Panc1 (cell line): ENCODE data around the gene ALDH1A1. TPM values are rescaled to one million over a fixed set of nuclear protein-coding genes. Genes with fewer than 3 reads are reported as not detected.

Source experiments
- ATAC-seq: fragments of 200-7000 bp; cut with Tn5 transposase; 2 replicates; pipeline ENCODE4 v1.9.1; 2020; ENCODE audit warnings: mild to moderate bottlenecking, moderate library complexity
- BruUV-seq: library from RNA; stranded (reverse); fragments of 400-500 nt; replicated peaks from 2 replicates; lab custom pipeline; 2021; lab: Mats Ljungman, UMichigan
- CTCF ChIA-PET: fragments of 300-600 bp; sonication (Branson Sonifier 250); formaldehyde crosslinking; loops from one replicate; lab custom pipeline; 2022; ENCODE audit warnings: antibody characterized with exemption; lab: Charles Lee
- POLR2A ChIA-PET: fragments of 300-600 bp; sonication (Branson Sonifier 250); formaldehyde crosslinking; loops from one replicate; lab custom pipeline; 2022; ENCODE audit warnings: antibody characterized with exemption; lab: Charles Lee
- DNase-seq: peaks from one replicate; pipeline ENCODE4 v3.0.0-alpha.2; 2010; ENCODE audit warnings: low read depth, low spot score
- H3K27ac ChIP-seq: 2 replicates; pipeline ENCODE4 v1.5.1; 2011; ENCODE audit warnings: mild to moderate bottlenecking, low read length, inconsistent platforms
- H3K27me3 ChIP-seq: fragments of 200-500 bp; sonication (Bioruptor generic); 2 replicates; pipeline ENCODE4 v1.6.0; 2014; ENCODE audit warnings: low read length, inconsistent platforms; ENCODE audit not compliant: control insufficient read depth, insufficient read depth
- H3K36me3 ChIP-seq: fragments of 200-500 bp; sonication (Bioruptor generic); 2 replicates; pipeline ENCODE4 v1.5.1; 2014; ENCODE audit warnings: inconsistent platforms, mild to moderate bottlenecking, low read length, moderate library complexity; ENCODE audit not compliant: control insufficient read depth, insufficient read depth
- H3K4me1 ChIP-seq: 2 replicates; pipeline ENCODE4 v1.5.1; 2011; ENCODE audit warnings: inconsistent platforms, mild to moderate bottlenecking, low read length, moderate library complexity; ENCODE audit not compliant: control insufficient read depth, insufficient read depth
- H3K4me3 ChIP-seq, 2 experiments: 2 replicates each; pipeline ENCODE4 v1.5.1; 2011 to 2012; ENCODE audit warnings: low read depth in 2 of 2, low read length in 2 of 2, mild to moderate bottlenecking in 2 of 2, inconsistent platforms in 1 of 2, moderate library complexity in 1 of 2
- H3K9me3 ChIP-seq: fragments of 200-500 bp; sonication (Bioruptor generic); 2 replicates; pipeline ENCODE4 v1.5.1; 2014; ENCODE audit warnings: low read depth, mild to moderate bottlenecking, inconsistent platforms, low read length, moderate library complexity; ENCODE audit not compliant: control insufficient read depth, insufficient read depth
- CTCF ChIP-seq: fragments of 450-650 bp; IDR thresholded peaks from 2 replicates; pipeline ENCODE4 v1.5.1; 2017; ENCODE audit warnings: mild to moderate bottlenecking
- POLR2AphosphoS5 ChIP-seq: IDR thresholded peaks from 2 replicates; pipeline ENCODE4 v1.6.1; 2012; ENCODE audit warnings: mild to moderate bottlenecking, low read depth, low read length, moderate library complexity
- REST ChIP-seq, 2 experiments: IDR thresholded peaks; 2 replicates each; pipeline ENCODE4 v1.6.1; 2011 to 2012; ENCODE audit warnings: low read depth in 2 of 2, control low read depth in 1 of 2, low read length in 1 of 2, mild to moderate bottlenecking in 1 of 2, moderate library complexity in 1 of 2; ENCODE audit not compliant: insufficient read depth in 1 of 2
- SIN3A ChIP-seq: IDR thresholded peaks from 2 replicates; pipeline ENCODE4 v1.6.1; 2012; ENCODE audit warnings: low read depth, mild to moderate bottlenecking, low read length, moderate library complexity, borderline replicate concordance; ENCODE audit not compliant: insufficient read depth
- TCF7L2 ChIP-seq: IDR thresholded peaks from 2 replicates; pipeline ENCODE4 v1.6.1; 2011; ENCODE audit warnings: mild to moderate bottlenecking, low read depth, low read length, inconsistent platforms
- in situ Hi-C: cut with HindIII; loops from 2 replicates; pipeline ENCODE4 v1.10.0; 2016; ENCODE audit warnings: low sequenced_read_pairs, low pct_unique_long_range_greater_than_20kb
- intact Hi-C: fragments of 100-400 bp; cut with micrococcal nuclease; formaldehyde crosslinking; loops from one replicate; pipeline ENCODE4 v1.10.0; 2022; ENCODE audit not compliant: unreplicated experiment
- total RNA-seq: library from RNA; stranded (reverse); gene quantifications from one replicate; pipeline ENCODE4 v1.2.1, GENCODE V29; 2021; ENCODE audit not compliant: unreplicated experiment

The ALDH1A1 gene
- total RNA-seq, 1 experiment from 2014 or later = 0.54 TPM

DNA sequence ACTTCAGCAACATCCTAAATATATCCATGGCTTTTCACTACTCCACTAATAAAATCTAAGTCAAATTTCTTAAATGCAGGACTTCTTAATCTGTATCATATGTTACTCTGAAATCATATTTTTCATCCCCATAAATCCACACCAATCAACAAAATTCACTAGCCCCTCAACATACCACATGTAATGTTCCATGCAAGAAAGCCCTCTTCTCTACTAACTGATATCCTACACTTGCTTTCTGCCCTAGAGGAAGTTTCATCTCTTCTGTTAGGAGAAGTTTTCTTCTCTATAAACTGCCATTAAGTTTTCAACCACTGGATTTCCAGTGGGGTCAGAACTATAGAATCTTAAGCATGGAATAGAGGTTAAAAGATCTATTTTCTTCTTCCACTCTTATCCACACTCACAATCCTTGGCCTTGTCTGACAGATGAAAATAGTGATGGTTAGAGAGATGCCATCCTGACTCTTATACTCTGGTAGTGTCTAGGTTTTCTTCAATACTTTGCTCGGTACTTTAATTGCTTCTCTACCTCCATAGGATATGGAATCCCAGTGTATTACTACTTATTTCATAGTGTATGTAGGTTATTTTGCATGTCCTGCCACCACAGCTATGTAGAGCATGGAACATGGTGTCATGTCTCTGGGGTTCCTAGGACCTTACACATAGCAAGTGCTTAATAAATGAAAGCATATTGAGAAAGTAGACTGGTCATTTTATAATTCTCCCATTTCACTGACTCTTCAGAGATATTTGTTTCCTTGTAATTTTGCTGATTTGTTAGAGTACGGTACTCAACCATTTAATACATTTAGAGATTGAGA lies 48.4 kb downstream of the ALDH1A1 start:
- in situ Hi-C loops = no loop called here
- DNase-seq (no peak), ATAC-seq (no peak)
- intact Hi-C loops = no loop called here
- Histone ChIP-seq H3K27me3 (no peaks in the 10 kb centered on the region; the same call in 1 of the 2 replicates), H3K27ac (no peak overlapping the region), H3K36me3 (no peaks in the 10 kb centered on the region), H3K4me3 (no peak overlapping the region), H3K4me1 (no peaks in the 10 kb centered on the region), H3K9me3 (no peaks in the 10 kb centered on the region)
- no TSS peak for BruUV-seq
- POLR2A ChIA-PET = no interaction called here
- TF ChIP-seq CTCF = no peak
- no peak for TF ChIP-seq REST (IDR thresholded peaks at IDR 0.05; ENCODE audit: insufficient read depth in 1 of 2, low read depth in 2 of 2, low read length in 1 of 2)
- no peak for TF ChIP-seq TCF7L2
- TF ChIP-seq POLR2AphosphoS5 = no peak
- TF ChIP-seq SIN3A = no peak
- CTCF ChIA-PET = no interaction called here

- Histone ChIP-seq H3K27ac (no peak overlapping the region), H3K9me3 (no peaks in the 10 kb centered on the region), H3K4me1 (no peaks in the 10 kb centered on the region), H3K4me3 (no peak overlapping the region), H3K27me3 (no peaks in the 10 kb centered on the region; the same call in 1 of the 2 replicates), H3K36me3 (no peaks in the 10 kb centered on the region)
- no peak for DNase-seq
- ChIA-PET CTCF (no interaction called here), POLR2A (no interaction called here)
- TF ChIP-seq POLR2AphosphoS5 (no peak), TCF7L2 (no peak), SIN3A (no peak), REST (IDR thresholded peaks at IDR 0.05; ENCODE audit: insufficient read depth in 1 of 2, low read depth in 2 of 2, low read length in 1 of 2) (no peak), CTCF (no peak)
- in situ Hi-C loops = no loop called here
- no TSS peak for BruUV-seq
- intact Hi-C loops = no loop called here
- ATAC-seq = no peak
Observed at GRCh38 chr9:72903103-72903502, 49.8 kb downstream of the ALDH1A1 start.
